ENCODE data around the gene MICOS13. TPM values are rescaled to one million over a fixed set of nuclear protein-coding genes. Genes with fewer than 3 reads are reported as not detected.
A peak's percentile ranks its signal among the peaks of the same experiment; 100 is the strongest.
"Not testable (repeated sequence)": the region's sequence is repeated elsewhere in the genome, so short reads cannot be mapped to it uniquely, and the experiment has no call there.

The MICOS13 gene
- total RNA-seq, 4 donors from 2014 or later = 43.6 to 65.5 (median 54.1) TPM

DNA sequence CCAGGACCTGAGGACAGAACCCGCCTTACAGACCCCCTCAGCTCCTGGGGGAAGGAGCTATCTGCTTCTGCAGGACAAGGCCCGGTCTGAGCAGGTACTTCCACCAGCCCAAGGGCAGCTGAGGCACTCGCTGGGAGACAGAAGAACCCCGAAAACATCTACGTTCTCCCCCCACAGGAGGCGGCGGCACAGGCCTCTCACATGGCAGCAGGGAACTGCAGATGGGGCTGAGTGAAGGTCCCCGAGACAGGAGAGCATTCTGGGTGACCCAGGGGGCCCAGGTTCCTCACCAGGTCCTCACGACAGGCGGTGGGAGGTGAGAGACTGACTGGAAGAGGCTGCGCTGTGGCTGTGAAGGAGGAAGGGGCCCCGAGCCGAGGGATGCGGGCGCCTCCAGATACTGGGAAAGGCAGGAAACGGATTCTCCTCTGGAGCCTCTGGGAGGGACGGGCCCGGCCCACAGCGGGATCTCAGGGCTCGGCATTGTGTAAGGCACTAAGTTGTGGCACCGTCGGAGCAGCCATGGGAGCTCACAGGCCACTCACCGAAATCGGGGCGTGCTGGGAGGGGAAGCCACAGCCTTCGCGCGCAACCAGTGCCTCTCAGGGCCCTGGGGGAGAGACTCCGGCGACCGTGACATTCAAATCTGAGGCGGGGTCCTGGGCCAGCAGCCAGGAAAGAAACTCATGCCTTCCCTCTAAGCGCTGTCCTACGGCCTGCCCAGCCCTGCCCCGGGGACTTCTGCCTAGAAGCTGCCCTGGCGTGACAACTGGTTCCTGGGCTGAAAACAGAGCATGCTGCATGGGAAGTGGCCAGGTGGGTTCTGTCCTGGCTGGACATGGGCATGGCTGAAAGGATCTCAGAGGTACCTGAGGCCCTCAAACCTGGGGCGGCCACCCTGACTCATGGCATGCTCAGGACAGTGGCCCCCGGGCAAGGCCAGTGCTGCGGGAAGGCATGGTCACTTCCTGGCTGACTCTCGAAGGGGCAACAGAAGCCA lies 23.8 kb upstream of the MICOS13 start:
- peak in 1 of 2 donors; percentile 83 for DNase-seq (ENCODE audit: low spot score in 2 of 2)
- TF ChIP-seq CTCF (IDR thresholded peaks at IDR 0.05) = no peak
- no peak for TF ChIP-seq POLR2A (IDR thresholded peaks at IDR 0.05)
- intact Hi-C loops (cut with DNase I; ENCODE audit: low total_unique reads) = no loop called here
- no peak overlapping the region for H3K4me3 ChIP-seq (ENCODE audit: low read depth, poor library complexity, severe bottlenecking)
- whole genome bisulfite sequencing, 2 donors = 92 to 94% methylated on average over 31 to 37 of the region's 40 CpGs

- DNase-seq (ENCODE audit: low spot score in 2 of 2); intact Hi-C loops (cut with DNase I; ENCODE audit: low total_unique reads); H3K4me3 ChIP-seq (ENCODE audit: low read depth, poor library complexity, severe bottlenecking): not testable (repeated sequence)
- 100% methylated on average over 2 of the region's 28 CpGs; no CpG with 5 or more reads in 1 of the 2 donors for WGBS, 2 donors
These were observed 21.7 kb upstream of the MICOS13 start for GRCh38 chr19:5702053-5702410.

- TF ChIP-seq POLR2A (IDR thresholded peaks at IDR 0.05) = no peak
- no peak for TF ChIP-seq CTCF (IDR thresholded peaks at IDR 0.05)
- no peak for DNase-seq (ENCODE audit: low spot score in 2 of 2)
- H3K4me3 ChIP-seq (ENCODE audit: low read depth, poor library complexity, severe bottlenecking) = no peak overlapping the region
- intact Hi-C loops (cut with DNase I; ENCODE audit: low total_unique reads) = no loop called here
- WGBS, 2 donors = 91 to 92% methylated on average over 18 to 22 of the region's 22 CpGs
These were observed 20.3 kb upstream of the MICOS13 start for GRCh38 chr19:5700455-5701092.

DNA sequence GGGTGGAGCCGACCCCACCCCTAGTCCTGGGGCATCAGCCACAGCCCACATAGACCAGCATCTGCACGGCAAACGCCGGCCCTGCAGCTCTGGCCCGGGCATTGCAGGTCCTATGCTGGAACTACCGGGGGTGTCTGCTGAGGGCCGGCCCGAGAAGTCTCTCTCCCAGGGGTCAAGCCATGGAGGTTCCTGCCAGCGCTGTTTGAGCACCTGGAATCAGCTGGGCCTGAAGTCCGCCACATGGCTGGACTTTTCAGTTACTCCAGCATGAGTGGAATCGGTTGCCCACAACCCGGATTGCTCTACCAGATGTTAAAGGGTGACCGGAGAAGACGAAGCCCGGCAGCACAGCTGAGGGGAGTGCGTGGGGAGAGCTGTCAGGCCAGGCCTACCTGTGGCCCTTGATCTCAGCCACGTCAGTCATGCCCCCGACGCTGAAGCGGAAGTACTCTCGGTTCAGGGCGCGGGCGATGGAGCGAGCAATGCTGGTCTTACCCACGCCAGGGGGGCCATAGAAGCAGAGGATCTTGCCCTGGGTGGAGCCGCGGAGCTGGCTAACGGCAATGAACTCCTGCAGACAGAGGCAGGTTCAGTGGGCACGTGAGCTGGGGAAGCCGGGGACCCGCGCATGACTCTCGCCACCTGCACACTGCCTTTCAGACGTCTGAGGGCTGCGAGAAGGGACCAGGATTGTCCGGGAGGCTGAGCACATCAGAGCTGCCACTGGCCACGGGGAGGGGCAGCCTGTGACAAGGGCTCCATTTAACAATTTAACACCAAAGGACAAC lies 18.5 kb upstream of the MICOS13 start:
- DNase-seq (ENCODE audit: low spot score in 2 of 2) = no peak
- intact Hi-C loops (cut with DNase I; ENCODE audit: low total_unique reads) = no loop called here
- no peak for TF ChIP-seq POLR2A (IDR thresholded peaks at IDR 0.05)
- no peak for TF ChIP-seq CTCF (IDR thresholded peaks at IDR 0.05)
- no peak overlapping the region for H3K4me3 ChIP-seq (ENCODE audit: low read depth, poor library complexity, severe bottlenecking)
- 89 to 92% methylated on average over 31 to 37 of the region's 38 CpGs for whole genome bisulfite sequencing, 2 donors

DNA sequence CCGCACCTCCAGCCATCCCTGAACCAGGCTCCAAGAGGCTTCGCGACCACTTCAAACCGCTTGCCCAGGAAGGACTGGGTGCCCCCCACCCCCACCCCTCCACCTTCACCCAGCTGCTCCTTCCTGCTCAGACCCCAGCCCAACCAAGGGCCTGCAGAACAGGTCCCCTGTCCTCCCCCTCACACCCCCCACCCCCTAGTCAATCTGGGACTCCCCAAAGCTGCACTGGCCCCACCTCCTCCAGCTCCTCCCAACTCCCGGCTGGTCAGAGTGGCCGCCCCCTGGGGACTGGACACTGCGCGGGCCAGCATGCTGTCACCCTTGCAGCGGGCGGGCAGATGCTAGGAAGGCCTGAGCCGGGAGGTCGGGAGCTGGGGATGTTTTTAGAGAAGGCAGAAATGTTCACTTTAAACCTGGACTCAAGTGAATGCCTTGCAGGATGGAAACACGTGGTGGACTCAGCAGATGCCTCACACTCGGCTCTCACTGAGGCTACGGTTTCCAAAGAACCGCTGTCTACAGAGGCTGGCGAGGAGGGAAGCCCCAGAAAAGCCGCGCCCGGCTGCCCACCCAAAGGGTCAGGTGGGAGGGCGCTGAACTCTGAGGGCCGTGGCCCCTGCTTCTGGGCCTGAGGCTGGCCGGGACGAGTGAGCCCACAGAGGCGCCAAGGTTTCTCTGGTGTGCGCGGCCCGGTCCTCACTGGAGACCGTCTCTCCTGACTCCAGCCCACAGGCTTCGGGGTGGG lies 17.7 kb upstream of the MICOS13 start:
- TF ChIP-seq CTCF (IDR thresholded peaks at IDR 0.05) (no peak), POLR2A (IDR thresholded peaks at IDR 0.05) (no peak)
- WGBS, 2 donors = 81% methylated on average over 26 to 29 of the region's 30 CpGs
- intact Hi-C loops (cut with DNase I; ENCODE audit: low total_unique reads) = no loop called here
- no peak overlapping the region for H3K4me3 ChIP-seq (ENCODE audit: low read depth, poor library complexity, severe bottlenecking)
- no peak for DNase-seq (ENCODE audit: low spot score in 2 of 2)
